ENCODE data around the gene FBXO3. TPM values are rescaled to one million over a fixed set of nuclear protein-coding genes. Genes with fewer than 3 reads are reported as not detected.

The FBXO3 gene
- total and polyA plus RNA-seq, 2 of the 13 experiments (the other 11 are each of a cell fraction or from before 2014, with no cell fraction given), result 20.4 to 27.6 TPM

GRCh38 chr11:33700502-33701271 is 73.6 kb downstream of the FBXO3 start, which contains the start of gene C11orf91 (continued):
- TF ChIP-seq MYNN (CRISPR knock-in tag; IDR thresholded peaks at IDR 0.05; ENCODE audit: low read depth) (0 out of 2 replicates have a peak, but pooled peaks have one; percentile 24), TAF1 (CRISPR knock-in tag; IDR thresholded peaks at IDR 0.05) (peak; percentile 78), PPARG (CRISPR knock-in tag; conservative IDR thresholded peaks at IDR 0.05) (no peak), PHF8 (CRISPR knock-in tag; IDR thresholded peaks at IDR 0.05) (peak; percentile 62), SP2 (CRISPR knock-in tag; IDR thresholded peaks at IDR 0.05) (no peak), ZBTB7B (CRISPR knock-in tag; IDR thresholded peaks at IDR 0.05) (peak; percentile 63; the same call in 1 of the 2 replicates), DMAP1 (CRISPR knock-in tag; IDR thresholded peaks at IDR 0.05) (peak; percentile 25; the same call in 1 of the 2 replicates), NR2C2 (CRISPR knock-in tag; IDR thresholded peaks at IDR 0.05; ENCODE audit: borderline replicate concordance) (0 out of 2 replicates have a peak, but pooled peaks have one; percentile 34), ARID2 (CRISPR knock-in tag; IDR thresholded peaks at IDR 0.05; ENCODE audit: borderline replicate concordance) (no peak), ZNF724P (CRISPR knock-in tag; IDR thresholded peaks at IDR 0.05; ENCODE audit: borderline replicate concordance) (0 out of 2 replicates have a peak, but pooled peaks have one; percentile 66), RBFOX2 (IDR thresholded peaks at IDR 0.05; ENCODE audit: low read depth, low read length) (peak; percentile 85)

DNA sequence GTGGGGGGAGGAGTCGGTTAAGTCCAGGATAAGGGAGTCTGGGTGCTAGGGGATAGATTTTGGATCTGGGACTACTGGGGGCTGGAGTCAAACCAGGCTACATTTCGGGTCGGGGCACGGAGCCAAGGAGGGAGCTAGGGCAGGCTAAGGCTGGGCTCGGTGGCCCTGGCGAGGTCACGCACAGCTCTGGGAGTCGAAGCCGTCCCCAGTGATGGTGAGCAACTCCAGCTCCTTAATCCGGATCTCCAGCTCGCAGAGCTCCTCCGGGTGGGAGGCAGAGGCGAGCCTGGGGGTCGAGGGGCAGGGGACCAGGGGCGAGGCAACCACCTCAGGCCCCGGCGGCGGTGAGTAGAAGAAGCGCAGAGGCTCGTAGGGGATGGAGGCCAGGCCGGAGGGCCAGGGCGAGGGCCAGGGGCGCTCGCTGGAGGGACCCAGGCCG is 74.2 kb downstream of the FBXO3 start:
- ChIA-PET CTCF (ENCODE audit: low intra/inter-chr PET ratio, low total read pairs) (no interaction called here), POLR2A (interaction anchor here (0.7 to 4.4 kb wide), 12 partner anchors 8 to 74 kb away, joined by 3 to 81 read pairs (median 5); partner anchors contain the start of genes CD59 and FBXO3)
- H3K36me3 ChIP-seq (replicated peaks in 1 of 2; ENCODE audit: control insufficient read depth in 1 of 2, insufficient read depth in 2 of 2, low read length in 2 of 2), result no peaks in the 10 kb centered on the region; a peak in 1 of 5 replicates
- intact Hi-C loops (cut with micrococcal nuclease; ENCODE audit: unreplicated experiment) (no loop called here), in situ Hi-C loops (cut with HindIII; ENCODE audit: extremely low pct_ligation_motif_present, low pct_unique_long_range_greater_than_20kb) (no loop called here)
- H4K20me1 ChIP-seq (ENCODE audit: insufficient read depth, low read length), result no peaks in the 10 kb centered on the region; the same call in 1 of the 2 replicates
- ATAC-seq, result peak; percentile 51
- peak overlapping the region; percentile 91 for H3K4me2 ChIP-seq (ENCODE audit: low read depth, low read length)
- 0% methylated on average over 10 of the region's 25 CpGs for WGBS (ENCODE audit: low lambda C conversion rate)
- H3K4me3 ChIP-seq (replicated peaks in 1 of 3; ENCODE audit: insufficient read depth in 1 of 3, low read depth in 2 of 3, low read length in 3 of 3), result peak overlapping the region; percentile 64 to 77 (median 75)
- DNase-seq (ENCODE audit: low spot score), result no peak
- no peaks in the 10 kb centered on the region for H3K79me2 ChIP-seq (ENCODE audit: insufficient read depth, low read length)
- TSS peak; percentile 74 for BruUV-seq (replicated peaks)
- H3K27ac ChIP-seq (ENCODE audit: extremely low read length, insufficient read depth, low read length), result peak overlapping the region; percentile 97
- no peaks in the 10 kb centered on the region for H3K9me3 ChIP-seq (ENCODE audit: low read length)
- peaks cover 85% of the 10 kb centered on the region for H3K4me1 ChIP-seq (ENCODE audit: insufficient read depth, low read length)
- no peak overlapping the region for H2AFZ ChIP-seq (ENCODE audit: low read length)
- no peaks in the 10 kb centered on the region for H3K27me3 ChIP-seq (ENCODE audit: control insufficient read depth in 1 of 2, insufficient read depth in 2 of 2, low read length in 2 of 2)
- peak overlapping the region; percentile 67 for H3K9ac ChIP-seq (ENCODE audit: insufficient read depth, low read depth, low read length)
- no peak for FAIRE-seq
- no peak for TF ChIP-seq TBX3 (IDR thresholded peaks at IDR 0.05; ENCODE audit: borderline replicate concordance)
- no peak for TF ChIP-seq NONO (IDR thresholded peaks at IDR 0.05)
- TF ChIP-seq NONO (CRISPR knock-in tag; conservative IDR thresholded peaks at IDR 0.05), result 0 out of 2 replicates have a peak, but pooled peaks have one; percentile 13
- TF ChIP-seq PAWR (CRISPR knock-in tag; IDR thresholded peaks at IDR 0.05; ENCODE audit: borderline replicate concordance), result no peak
- TF ChIP-seq ZSCAN5A (CRISPR knock-in tag; IDR thresholded peaks at IDR 0.05; ENCODE audit: borderline replicate concordance), result no peak
- TF ChIP-seq GTF2F1 (IDR thresholded peaks at IDR 0.05; ENCODE audit: low read length), result no peak
- TF ChIP-seq SIX4 (CRISPR knock-in tag; IDR thresholded peaks at IDR 0.05), result no peak
- no peak for TF ChIP-seq DRAP1 (CRISPR knock-in tag; IDR thresholded peaks at IDR 0.05)
- TF ChIP-seq ZMYM4 (CRISPR knock-in tag; IDR thresholded peaks at IDR 0.05), result no peak
- no peak for TF ChIP-seq HHEX (CRISPR knock-in tag; IDR thresholded peaks at IDR 0.05)
- no peak for TF ChIP-seq ZNF639 (CRISPR knock-in tag; conservative IDR thresholded peaks at IDR 0.05)

Measured in HepG2 (cell line).